ENCODE measurements around the gene UNK. TPM values are rescaled to one million over a fixed set of nuclear protein-coding genes. Genes with fewer than 3 reads are reported as not detected.

UNK gene
- total RNA-seq, 4 donors from 2014 or later, result 18.0 to 23.7 (median 20.0) TPM

GRCh38 chr17:75811174-75811573 lies 26.6 kb downstream of the UNK start:
- intact Hi-C loops (cut with DNase I), result no loop called here
- Histone ChIP-seq H3K9me3 (no peaks in the 10 kb centered on the region), H3K36me3 (peaks cover 26 to 68% (median 64%) of the 10 kb centered on the region in 4 donors), H3K27ac (replicated peaks in 1 of 4) (no peak overlapping the region), H3K27me3 (no peaks in the 10 kb centered on the region), H3K4me3 (no peak overlapping the region), H3K4me1 (peaks cover 27 to 46% (median 32%) of the 10 kb centered on the region in 4 donors)
- WGBS, result 94% methylated on average over 7 of the region's 7 CpGs
- TF ChIP-seq POLR2A (IDR thresholded peaks at IDR 0.05; ENCODE audit: low read depth), result no peak
- no peak for TF ChIP-seq EP300 (IDR thresholded peaks at IDR 0.05)
- TF ChIP-seq CTCF (IDR thresholded peaks at IDR 0.05), result no peak
- no peak for TF ChIP-seq POLR2AphosphoS5 (IDR thresholded peaks at IDR 0.05)
- DNase-seq (ENCODE audit: extremely low spot score), result no peak

GRCh38 chr17:75812096-75813013 lies 27.7 kb downstream of the UNK start:
- Histone ChIP-seq H3K4me1 (peaks cover 27 to 42% (median 29%) of the 10 kb centered on the region in 4 donors), H3K27me3 (no peaks in the 10 kb centered on the region), H3K4me3 (no peak overlapping the region), H3K36me3 (peaks cover 29 to 78% (median 75%) of the 10 kb centered on the region in 4 donors), H3K9me3 (no peaks in the 10 kb centered on the region), H3K27ac (replicated peaks in 1 of 4) (peak overlapping the region in 1 of 4 donors; percentile 2)
- 77% methylated on average over 26 of the region's 27 CpGs for WGBS
- intact Hi-C loops (cut with DNase I), result no loop called here
- TF ChIP-seq POLR2AphosphoS5 (IDR thresholded peaks at IDR 0.05) (peak in 1 of 2 donors; percentile 7), EP300 (IDR thresholded peaks at IDR 0.05) (no peak), POLR2A (IDR thresholded peaks at IDR 0.05; ENCODE audit: low read depth) (no peak)
- DNase-seq (ENCODE audit: extremely low spot score), result no peak

GRCh38 chr17:75813081-75814020 lies 28.7 kb downstream of the UNK start:
- intact Hi-C loops (cut with DNase I), result no loop called here
- WGBS, result 86% methylated on average over 15 of the region's 24 CpGs
- no peaks in the 10 kb centered on the region for H3K27me3 ChIP-seq
- H3K4me1 ChIP-seq, result peaks cover 21 to 35% (median 23%) of the 10 kb centered on the region in 4 donors
- H3K36me3 ChIP-seq, result peaks cover 38 to 86% (median 84%) of the 10 kb centered on the region in 4 donors
- peak overlapping the region in 1 of 4 donors; percentile 2 for H3K27ac ChIP-seq (replicated peaks in 1 of 4)
- no peak for DNase-seq (ENCODE audit: extremely low spot score)
- no peaks in the 10 kb centered on the region for H3K9me3 ChIP-seq
- no peak overlapping the region for H3K4me3 ChIP-seq
- no peak for TF ChIP-seq CTCF (IDR thresholded peaks at IDR 0.05)
- TF ChIP-seq POLR2AphosphoS5 (IDR thresholded peaks at IDR 0.05), result no peak
- no peak for TF ChIP-seq POLR2A (IDR thresholded peaks at IDR 0.05; ENCODE audit: low read depth)
- no peak for TF ChIP-seq EP300 (IDR thresholded peaks at IDR 0.05)

- H3K36me3 ChIP-seq, result peaks cover 44 to 93% (median 90%) of the 10 kb centered on the region in 4 donors
- intact Hi-C loops (cut with DNase I), result no loop called here
- TF ChIP-seq POLR2A (IDR thresholded peaks at IDR 0.05; ENCODE audit: low read depth) (no peak), EP300 (IDR thresholded peaks at IDR 0.05) (no peak), POLR2AphosphoS5 (IDR thresholded peaks at IDR 0.05) (no peak), CTCF (IDR thresholded peaks at IDR 0.05) (no peak)
- no peak overlapping the region for H3K4me3 ChIP-seq
- no peaks in the 10 kb centered on the region for H3K27me3 ChIP-seq
- H3K9me3 ChIP-seq, result no peaks in the 10 kb centered on the region
- 93% methylated on average over 5 of the region's 6 CpGs for WGBS
- H3K27ac ChIP-seq (replicated peaks in 1 of 4), result no peak overlapping the region
- H3K4me1 ChIP-seq, result peaks cover 16 to 30% (median 17%) of the 10 kb centered on the region in 4 donors
- no peak for DNase-seq (ENCODE audit: extremely low spot score)
These were observed 29.4 kb downstream of the UNK start for GRCh38 chr17:75814021-75814395.

Measured in esophagus muscularis mucosa (tissue), 4 donors.